HepG2 (cell line): Measurements from ENCODE around the gene ATP7B. TPM values are rescaled to one million over a fixed set of nuclear protein-coding genes. Genes with fewer than 3 reads are reported as not detected.
A peak's percentile ranks its signal among the peaks of the same experiment; 100 is the strongest.

Experiments
- CC2D1A ChIP-seq: sonication (generic); formaldehyde crosslinking; IDR thresholded peaks from 2 replicates; pipeline ENCODE4 v1.8.1; 2023; ENCODE audit warnings: mild to moderate bottlenecking, missing genetic modification reagents
- CEBPG ChIP-seq: IDR thresholded peaks from 2 replicates; pipeline ENCODE4 v1.6.1; 2016
- FOXK1 ChIP-seq: sonication (generic); formaldehyde crosslinking; IDR thresholded peaks from 2 replicates; pipeline ENCODE4 v1.4.0; 2020; ENCODE audit warnings: low read depth, missing genetic modification reagents, borderline replicate concordance
- HOXA5 ChIP-seq: sonication (generic); formaldehyde crosslinking; IDR thresholded peaks from 2 replicates; pipeline ENCODE4 v1.4.0; 2020; ENCODE audit warnings: missing genetic modification reagents
- IRF1 ChIP-seq: sonication (generic); formaldehyde crosslinking; IDR thresholded peaks from 2 replicates; pipeline ENCODE4 v1.4.0; 2020; ENCODE audit warnings: low read depth, mild to moderate bottlenecking, missing genetic modification reagents
- KAT7 ChIP-seq: IDR thresholded peaks from 2 replicates; pipeline ENCODE4 v1.6.1; 2018; ENCODE audit warnings: borderline replicate concordance, missing compliant biosample characterization
- LRRFIP1 ChIP-seq: sonication (generic); formaldehyde crosslinking; conservative IDR thresholded peaks from 2 replicates; pipeline ENCODE4 v1.4.0; 2020; ENCODE audit warnings: missing genetic modification reagents
- MTERF4 ChIP-seq: sonication (generic); formaldehyde crosslinking; IDR thresholded peaks from 2 replicates; pipeline ENCODE4 v1.8.0; 2023; ENCODE audit warnings: mild to moderate bottlenecking, missing genetic modification reagents
- MXD4 ChIP-seq: IDR thresholded peaks from 2 replicates; pipeline ENCODE4 v1.6.1; 2016; ENCODE audit warnings: mild to moderate bottlenecking, missing biosample characterization, missing genetic modification reagents
- MZF1 ChIP-seq: sonication (generic); formaldehyde crosslinking; IDR thresholded peaks from 2 replicates; pipeline ENCODE4 v1.8.1; 2023; ENCODE audit warnings: mild to moderate bottlenecking, missing genetic modification reagents, borderline replicate concordance
- REPIN1 ChIP-seq: sonication (generic); formaldehyde crosslinking; IDR thresholded peaks from 2 replicates; pipeline ENCODE4 v1.8.0; 2022; ENCODE audit warnings: missing genetic modification reagents, low read depth, mild to moderate bottlenecking, borderline replicate concordance
- SKIL ChIP-seq: sonication (generic); formaldehyde crosslinking; IDR thresholded peaks from 2 replicates; pipeline ENCODE4 v1.8.0; 2022; ENCODE audit warnings: missing genetic modification reagents, mild to moderate bottlenecking, moderate library complexity, borderline replicate concordance
- TAF1 ChIP-seq: sonication (generic); formaldehyde crosslinking; IDR thresholded peaks from 2 replicates; pipeline ENCODE4 v1.4.0; 2020; ENCODE audit warnings: missing genetic modification reagents
- THAP9 ChIP-seq: sonication (generic); formaldehyde crosslinking; IDR thresholded peaks from 2 replicates; pipeline ENCODE4; 2020; ENCODE audit warnings: missing genetic modification reagents, mild to moderate bottlenecking, borderline replicate concordance
- ZFAT ChIP-seq: sonication (generic); formaldehyde crosslinking; conservative IDR thresholded peaks from 2 replicates; pipeline ENCODE4 v1.8.1; 2023; ENCODE audit warnings: missing genetic modification reagents, inconsistent platforms
- ZNF12 ChIP-seq: sonication (generic); formaldehyde crosslinking; IDR thresholded peaks from 2 replicates; pipeline ENCODE4 v1.5.0; 2020; ENCODE audit warnings: missing genetic modification reagents
- ZNF34 ChIP-seq: sonication (generic); formaldehyde crosslinking; IDR thresholded peaks from 2 replicates; pipeline ENCODE4 v1.4.0; 2020; ENCODE audit warnings: mild to moderate bottlenecking, missing genetic modification reagents, borderline replicate concordance
- ZNF605 ChIP-seq: sonication (generic); formaldehyde crosslinking; IDR thresholded peaks from 2 replicates; pipeline ENCODE4 v1.8.0; 2022; ENCODE audit warnings: mild to moderate bottlenecking, missing genetic modification reagents
- polyA plus RNA-seq, 8 experiments: library from polyadenylated mRNA; depleted of rRNA in 3 of 8; stranded (reverse) in 7 of 8; unstranded in 1 of 8; fragments of >200 nt; fragmentation: Illumina TruSeq in 4 of 8; extraction: Trizol in 4 of 8; gene quantifications; 2 replicates each; pipeline versions ENCODE4 v1.2.1 to v1.2.3, GENCODE V29; 2011 to 2016; ENCODE audit warnings: low read depth in 4 of 8, missing spikeins in 1 of 8, mixed read lengths in 1 of 8; ENCODE audit not compliant: insufficient read depth in 1 of 8
- total RNA-seq, 5 experiments: library from RNA; depleted of rRNA; stranded (reverse); fragments of >200 nt; fragmentation: Illumina TruSeq; extraction: Trizol; gene quantifications; 2 replicates each; pipeline ENCODE4 v1.2.3, GENCODE V29; 2016; ENCODE audit warnings: low read depth in 1 of 5

The ATP7B gene
- total and polyA plus RNA-seq, 2 of the 13 experiments (the other 11 are each of a cell fraction or from before 2014, with no cell fraction given), result 31.8 to 57.4 TPM

- TF ChIP-seq LRRFIP1 (no peak), HOXA5 (CRISPR knock-in tag) (peak; percentile 73; the same call in 1 of the 2 replicates), KAT7 (CRISPR knock-in tag) (peak; percentile 81; the same call in 1 of the 2 replicates), ZNF34 (peak; percentile 60; the same call in 1 of the 2 replicates), REPIN1 (peak; percentile 62; the same call in 1 of the 2 replicates), MZF1 (CRISPR knock-in tag) (no peak), ZFAT (no peak), CC2D1A (peak; percentile 27; the same call in 1 of the 2 replicates), MXD4 (CRISPR knock-in tag) (peak; percentile 56), IRF1 (CRISPR knock-in tag) (peak; percentile 81; the same call in 1 of the 2 replicates), THAP9 (peak; percentile 86), TAF1 (peak; percentile 98), ZNF605 (CRISPR knock-in tag) (peak; percentile 97), SKIL (CRISPR knock-in tag) (peak; percentile 89), CEBPG (CRISPR knock-in tag) (peak; percentile 51), MTERF4 (peak; percentile 91), ZNF12 (peak; percentile 83), FOXK1 (peak; percentile 61; the same call in 1 of the 2 replicates)
Observed at GRCh38 chr13:52011632-52012511, 622 bp upstream of the ATP7B start, which contains the start of gene ALG11 (continued).
